C1 segment of cervical spinal cord (tissue), 14 donors: ENCODE data around the gene ARL2.
"Not testable (repeated sequence)": the region's sequence is repeated elsewhere in the genome, so short reads cannot be mapped to it uniquely, and the experiment has no call there.

Experiments
- DNase-seq, 14 donors: peaks; one replicate each; lab custom pipeline; 2025; lab: John Stamatoyannopoulos, UW

The ARL2 gene

DNA sequence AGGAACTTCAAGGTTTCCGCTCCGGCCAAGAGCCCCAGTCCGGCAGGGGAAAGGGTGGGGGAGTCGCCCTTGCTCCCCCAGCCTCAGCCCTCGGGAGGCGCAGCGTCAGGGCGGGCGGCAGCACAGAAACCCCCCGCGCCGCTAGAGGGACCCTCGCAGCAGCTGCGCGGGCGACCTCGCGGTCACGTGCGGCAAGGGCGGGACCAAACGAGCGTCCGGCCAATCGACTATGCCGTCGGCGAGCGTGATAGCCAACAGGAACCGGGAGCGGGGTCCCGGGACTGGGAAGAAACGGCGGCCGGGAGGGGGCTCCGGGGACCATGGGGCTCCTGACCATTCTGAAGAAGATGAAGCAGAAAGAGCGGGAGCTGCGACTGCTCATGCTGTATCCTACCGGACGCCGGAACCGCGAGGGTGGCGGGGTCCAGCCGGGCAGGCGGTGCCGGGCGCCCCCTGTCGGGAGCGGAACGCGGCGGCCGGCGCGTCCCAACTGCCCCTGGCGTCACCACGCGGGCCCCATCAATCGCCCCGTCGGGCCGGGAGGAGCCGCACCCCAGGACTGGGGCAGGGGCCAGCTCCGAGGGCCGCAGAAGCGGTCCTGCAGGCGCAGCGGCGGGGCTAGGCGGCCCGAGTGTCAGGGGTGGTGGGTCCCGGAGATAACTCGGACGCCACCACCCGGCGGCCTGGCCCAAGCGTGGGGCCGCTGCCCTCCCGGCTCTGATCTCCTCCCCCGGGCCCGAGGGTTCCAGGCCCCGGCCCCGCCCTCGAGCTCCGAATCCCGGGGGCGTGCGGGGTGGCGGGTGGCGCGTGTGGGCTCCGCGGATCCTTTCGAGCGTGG is at the start of gene ARL2:
Gene ARL2 (plus strand): TSS at position 273 of the 838 bp plus-strand sequence. CDS start 48 bp downstream, at position 321.
- peak; percentile 65 to 97 (median 86) for DNase-seq

DNA sequence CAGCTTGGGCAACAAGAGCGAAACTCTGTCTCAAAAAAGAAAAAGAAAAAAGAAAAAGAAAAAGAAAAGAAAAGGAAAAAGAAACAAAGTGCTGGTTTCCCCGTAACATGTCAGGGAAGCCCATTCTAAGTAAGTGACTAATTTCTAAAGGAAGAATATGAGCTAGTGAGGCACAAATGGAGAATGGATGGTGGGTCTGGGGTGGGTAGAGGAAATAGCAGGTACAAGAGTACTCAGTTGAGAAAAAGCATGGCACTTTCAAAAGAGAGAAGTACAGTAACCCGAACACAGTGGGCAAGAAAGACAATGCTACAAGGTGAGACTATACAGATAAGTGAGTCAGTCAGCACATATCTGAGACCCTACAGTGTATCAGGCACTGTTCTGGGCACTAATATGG is 46.6 kb upstream of the ARL2 start:
- no peak for DNase-seq

- peak in 1 of 14 donors; percentile 89 for DNase-seq
These were observed 44.8 kb upstream of the ARL2 start for GRCh38 chr11:64969209-64969608.

DNA sequence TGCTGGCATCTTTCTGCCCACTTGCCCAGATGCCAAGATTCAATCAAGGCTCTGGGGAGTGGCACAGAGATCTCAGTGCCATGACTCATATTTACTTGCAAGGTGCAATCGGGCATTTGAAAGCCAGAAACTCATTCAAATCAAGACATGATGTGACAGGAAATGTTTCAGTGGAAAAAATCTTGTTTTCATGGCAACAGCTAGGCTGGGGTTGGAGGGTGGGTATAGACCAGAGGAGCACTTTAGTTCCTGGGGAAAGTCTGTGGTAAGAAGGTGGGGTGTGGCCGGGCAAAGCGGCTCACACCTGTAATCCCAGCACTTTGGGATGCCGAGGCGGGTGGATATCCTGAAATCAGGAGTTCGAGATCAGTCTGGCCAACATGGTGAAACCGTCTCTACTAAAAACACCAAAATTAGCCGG is 43.2 kb upstream of the ARL2 start:
- DNase-seq, result no peak

- peak in 12 of 14 donors; percentile 6 to 86 (median 58) for DNase-seq
These were observed 42.3 kb upstream of the ARL2 start, which contains the start of gene MAJIN for GRCh38 chr11:64971421-64972233. MAJIN (minus strand) TSS chr11:64972108; CDS start chr11:64959405, 12,703 bp downstream.

DNA sequence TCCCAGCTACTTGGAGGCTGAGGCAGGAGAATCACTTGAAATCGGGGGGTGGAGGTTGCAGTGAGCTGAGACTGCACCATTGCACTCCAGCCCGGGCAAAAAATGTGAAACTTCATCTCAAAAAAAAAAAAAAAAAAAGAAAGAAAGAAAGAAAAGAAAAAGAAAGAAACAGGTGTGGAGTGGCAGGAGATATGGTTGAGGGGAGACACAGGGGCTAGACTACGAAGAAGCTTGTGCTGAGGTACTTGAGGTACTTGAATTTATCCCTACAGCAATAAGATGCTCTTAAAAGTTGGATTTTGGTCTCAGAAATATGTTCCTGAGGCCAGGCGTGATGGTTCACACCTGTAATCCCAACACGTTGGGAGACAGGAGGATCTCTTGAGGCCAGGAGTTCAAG is 39.8 kb upstream of the ARL2 start:
- no peak for DNase-seq

DNA sequence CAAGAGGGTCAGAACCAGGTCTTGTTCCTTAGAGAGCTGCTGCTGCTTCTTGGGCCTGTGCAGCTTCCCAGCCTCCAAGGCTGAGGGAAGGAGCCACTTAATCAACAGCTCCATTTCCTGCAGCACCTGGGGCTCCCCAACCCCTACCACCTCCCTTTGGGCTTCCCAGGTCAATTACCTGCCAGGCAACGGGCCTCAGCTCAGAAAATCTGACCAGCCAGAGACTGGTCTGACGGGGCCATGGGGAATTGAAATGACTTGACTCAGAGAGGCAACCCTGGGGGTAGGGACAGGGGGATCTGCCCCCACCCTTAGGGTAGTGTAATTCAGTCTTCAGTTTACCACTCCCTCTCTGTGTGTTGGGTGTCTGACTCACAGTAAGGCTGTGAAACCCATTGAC is 37.3 kb upstream of the ARL2 start:
- no peak for DNase-seq

GRCh38 chr11:64983339-64983738 is 30.6 kb upstream of the ARL2 start:
- DNase-seq, result not testable (repeated sequence)

DNA sequence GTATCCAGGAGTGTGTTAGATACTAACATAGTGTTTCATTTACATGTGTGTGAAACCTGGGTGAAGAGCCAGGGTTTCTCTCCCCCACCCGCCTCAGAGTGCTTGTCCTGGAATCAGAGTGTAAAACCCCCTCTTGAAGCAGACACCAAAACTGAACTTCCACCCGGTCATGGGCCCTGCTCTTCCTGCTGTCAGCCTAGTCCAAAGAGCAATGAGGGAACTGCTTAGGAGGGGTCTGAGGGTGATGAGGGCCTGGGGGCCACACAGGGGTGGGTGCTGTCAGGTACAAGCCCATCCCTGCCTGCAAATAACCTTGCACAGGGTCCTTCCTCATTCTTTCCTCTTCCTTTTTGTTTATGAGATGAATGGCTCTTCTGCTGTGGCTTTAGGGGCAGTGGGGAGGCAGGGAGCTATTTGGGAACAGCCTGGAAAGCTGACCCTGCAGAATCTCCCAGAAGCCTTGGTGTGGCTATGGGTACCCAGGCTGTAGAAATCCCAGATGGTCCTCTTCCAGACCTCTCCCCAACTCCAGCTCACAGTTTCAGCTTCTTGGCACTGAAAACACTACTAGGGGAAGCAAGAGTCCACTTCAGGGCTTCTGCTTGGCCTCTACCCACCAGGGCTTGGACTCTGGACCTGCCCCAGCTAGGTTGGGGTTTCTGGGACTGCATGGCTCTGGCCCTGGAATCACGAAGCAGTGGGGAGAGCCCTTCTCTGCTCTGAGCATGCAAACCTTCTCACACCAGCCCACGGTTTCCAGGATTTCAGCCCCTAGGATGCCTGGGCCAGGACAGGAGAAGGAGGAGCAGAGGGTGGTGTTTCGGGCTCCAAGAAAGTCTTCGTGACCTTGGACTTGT is 25.7 kb upstream of the ARL2 start:
- DNase-seq, result no peak

- no peak for DNase-seq
These were observed 24.5 kb upstream of the ARL2 start for GRCh38 chr11:64989416-64989815.

DNA sequence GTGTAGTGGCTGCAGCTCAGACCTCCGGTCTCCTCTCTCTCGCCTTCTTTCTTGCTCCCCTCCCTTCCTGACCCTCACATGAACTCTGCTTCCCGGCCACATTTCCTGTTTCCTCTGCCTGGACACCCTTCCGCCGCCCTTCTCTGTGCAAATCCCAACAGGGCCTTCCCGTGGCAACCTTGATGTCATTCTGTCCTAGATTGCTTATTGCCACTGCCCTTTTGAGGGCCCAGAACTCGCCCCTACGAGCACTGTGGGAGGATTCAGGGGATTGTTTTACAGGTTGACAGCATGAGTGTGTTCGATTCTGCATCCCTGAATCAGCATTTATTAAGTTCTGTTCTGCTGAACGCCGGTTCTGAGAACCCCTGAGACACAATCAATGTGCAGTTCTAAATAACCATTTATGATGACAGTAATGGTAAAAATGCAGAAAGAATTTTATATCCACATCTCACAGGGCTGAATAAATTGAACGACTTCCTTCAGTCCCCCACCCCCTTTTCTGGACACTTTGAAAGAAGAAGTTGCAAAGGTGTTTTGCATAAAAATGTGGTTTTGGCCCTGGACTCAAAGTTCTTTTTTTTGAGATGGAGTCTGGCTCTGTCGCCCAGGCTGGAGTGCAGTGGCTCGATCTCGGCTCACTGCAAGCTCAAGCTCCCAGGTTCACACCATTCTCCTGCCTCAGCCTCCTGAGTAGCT is 23.6 kb upstream of the ARL2 start:
- DNase-seq, result no peak

DNA sequence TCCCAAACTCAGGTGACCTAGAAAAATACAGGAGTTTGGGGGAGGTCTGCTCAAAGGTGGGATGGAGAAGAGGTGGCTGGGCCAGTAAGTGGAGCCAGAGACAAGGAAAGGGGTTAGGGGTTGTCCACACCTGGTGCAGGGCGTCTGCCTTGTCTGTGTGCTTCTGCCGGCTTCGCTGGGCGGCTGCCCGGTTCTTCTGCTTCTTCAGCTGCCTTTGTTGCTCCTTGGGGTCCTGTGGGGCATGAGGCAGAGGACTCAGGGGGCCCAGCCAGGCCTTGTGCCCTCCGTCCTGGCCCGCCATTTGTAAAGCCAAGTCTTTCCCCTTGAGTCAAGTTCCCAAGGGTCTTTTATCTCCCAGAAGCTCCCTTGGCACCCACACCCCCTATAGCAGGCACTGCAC is 19.6 kb upstream of the ARL2 start:
- DNase-seq, result no peak

GRCh38 chr11:64996327-64996709 is 17.6 kb upstream of the ARL2 start:
- DNase-seq, result no peak

- DNase-seq, result peak in 12 of 14 donors; percentile 14 to 82 (median 39)
These were observed 17.1 kb upstream of the ARL2 start, which contains the start of gene BATF2 for GRCh38 chr11:64996710-64997380. BATF2 (minus strand) TSS chr11:64996971; CDS start chr11:64996914, 57 bp downstream.

- no peak for DNase-seq
These were observed 15.8 kb upstream of the ARL2 start for GRCh38 chr11:64998141-64998540.

- DNase-seq, result no peak
These were observed 15.1 kb upstream of the ARL2 start for GRCh38 chr11:64998690-64999431.

DNA sequence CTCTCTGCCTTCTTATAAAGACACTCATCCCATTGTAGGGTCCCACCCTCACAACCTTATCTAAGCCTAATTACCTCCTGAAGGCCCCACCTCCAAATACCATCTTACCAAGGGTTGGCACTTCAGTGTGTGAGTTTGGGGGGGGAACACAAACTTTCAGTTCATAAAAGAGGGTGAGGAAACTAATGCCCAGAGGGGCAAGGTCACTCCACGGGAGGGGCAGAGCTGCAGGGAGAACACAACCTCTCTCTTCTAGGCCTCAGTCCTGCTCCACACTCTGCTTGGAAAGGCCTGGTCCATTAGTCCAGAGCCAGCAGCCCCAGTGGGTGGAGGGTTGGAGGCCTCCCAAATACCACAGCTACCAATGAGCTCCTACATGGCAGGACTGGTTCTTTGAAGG is 14.5 kb upstream of the ARL2 start:
- DNase-seq, result no peak

DNA sequence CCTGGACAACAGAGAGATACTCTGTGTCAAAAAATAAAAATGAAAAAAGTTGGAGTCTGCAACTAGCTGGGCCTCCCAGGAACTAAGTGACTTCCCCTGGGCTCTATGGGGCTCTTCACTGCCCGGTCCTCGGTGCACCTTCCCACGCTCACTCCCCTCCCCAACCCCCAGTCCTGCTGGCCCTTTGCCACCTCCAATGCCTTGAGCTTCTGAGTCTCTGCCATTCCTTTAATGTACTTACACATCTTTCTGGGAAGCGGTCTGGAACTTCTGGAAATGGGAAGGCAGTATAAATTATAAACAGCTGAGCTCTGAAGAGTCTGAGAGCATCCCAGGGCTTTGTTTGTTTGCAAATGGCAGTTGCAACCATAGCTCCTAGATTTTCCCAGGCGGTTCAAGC is 11.3 kb upstream of the ARL2 start:
- no peak for DNase-seq

DNA sequence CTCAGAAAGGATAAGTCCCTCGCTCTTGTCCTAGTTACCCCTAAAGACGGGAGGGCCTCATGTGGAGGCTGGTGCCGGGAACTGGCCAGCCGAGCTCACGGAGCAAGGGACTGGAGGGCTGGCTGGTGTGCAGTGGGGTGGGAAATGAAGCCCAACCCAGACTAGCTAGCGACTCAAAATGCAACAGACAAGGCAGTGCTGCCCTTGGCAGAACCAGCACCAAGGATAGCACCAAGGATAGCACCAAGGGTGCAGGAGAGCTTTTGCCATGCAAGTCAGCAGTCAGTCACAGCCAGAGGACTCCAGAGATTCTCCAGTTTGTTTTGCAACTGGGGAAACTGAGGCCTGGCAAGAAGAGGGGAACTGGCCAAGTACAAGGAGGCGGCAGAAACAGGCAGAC is 10.7 kb upstream of the ARL2 start:
- no peak for DNase-seq

DNA sequence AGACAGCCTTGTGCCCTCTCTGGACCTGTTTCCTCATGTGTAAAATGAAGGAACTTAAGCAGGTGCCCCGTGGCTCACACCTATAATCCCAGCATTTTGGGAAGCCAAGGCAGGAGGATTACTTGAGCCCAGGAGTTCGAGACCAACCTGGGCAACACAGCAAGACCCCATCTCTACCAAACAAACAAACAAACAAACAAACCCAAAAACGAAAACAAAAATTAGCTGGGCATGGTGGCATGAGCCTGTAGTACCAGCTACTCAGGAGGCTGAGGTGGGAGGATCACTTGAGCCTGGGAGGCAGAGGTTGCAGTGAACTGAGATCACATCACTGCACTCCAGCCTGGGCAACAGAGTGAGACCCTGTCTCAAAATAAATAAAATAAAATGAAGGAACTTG is 10.0 kb upstream of the ARL2 start:
- DNase-seq, result not testable (repeated sequence)
